GM18868 (cell line): Measurements from ENCODE around the gene PLK2.

Experiments used
- ATAC-seq: cut with Tn5 transposase; IDR thresholded peaks from one replicate; pipeline ENCODE4 v1.9.1; 2021; ENCODE audit warnings: mild to moderate bottlenecking, moderate library complexity; ENCODE audit not compliant: unreplicated experiment

Gene PLK2

GRCh38 chr5:58451732-58452565, 7.9 kb downstream of the PLK2 start:
- no peak for ATAC-seq

- no peak for ATAC-seq
Measured at GRCh38 chr5:58450811-58451629, 8.9 kb downstream of the PLK2 start.

GRCh38 chr5:58450018-58450417, 9.9 kb downstream of the PLK2 start:
- ATAC-seq: no peak

- ATAC-seq: no peak
Measured at GRCh38 chr5:58447226-58447625, 12.7 kb downstream of the PLK2 start.

- ATAC-seq: no peak
Measured at GRCh38 chr5:58446024-58446423, 13.9 kb downstream of the PLK2 start.

GRCh38 chr5:58444805-58445204, 15.1 kb downstream of the PLK2 start:
- no peak for ATAC-seq

- no peak for ATAC-seq
Measured at GRCh38 chr5:58440901-58441460, 18.9 kb downstream of the PLK2 start.

- no peak for ATAC-seq
Measured at GRCh38 chr5:58439094-58439644, 20.7 kb downstream of the PLK2 start.

GRCh38 chr5:58437661-58438060, 22.2 kb downstream of the PLK2 start:
- no peak for ATAC-seq

GRCh38 chr5:58431832-58432231, 28.1 kb downstream of the PLK2 start:
- no peak for ATAC-seq

- no peak for ATAC-seq
Measured at GRCh38 chr5:58412932-58413331, 47.0 kb downstream of the PLK2 start.

- no peak for ATAC-seq
Measured at GRCh38 chr5:58412081-58412480, 47.8 kb downstream of the PLK2 start.

- no peak for ATAC-seq
Measured at GRCh38 chr5:58411372-58411771, 48.5 kb downstream of the PLK2 start.

GRCh38 chr5:58410441-58410840, 49.4 kb downstream of the PLK2 start:
- ATAC-seq: no peak

GRCh38 chr5:58407042-58407719, 52.7 kb downstream of the PLK2 start:
- no peak for ATAC-seq

- no peak for ATAC-seq
Measured at GRCh38 chr5:58406394-58406793, 53.5 kb downstream of the PLK2 start.

- no peak for ATAC-seq
Measured at GRCh38 chr5:58405175-58405574, 54.7 kb downstream of the PLK2 start.

GRCh38 chr5:58404734-58405133, 55.2 kb downstream of the PLK2 start:
- ATAC-seq: no peak
